ENCODE results near the gene MAD2L2. TPM values are rescaled to one million over a fixed set of nuclear protein-coding genes. Genes with fewer than 3 reads are reported as not detected.

Gene MAD2L2
- polyA plus RNA-seq, 12 donors = 15.8 to 39.8 (median 25.1) TPM; not detected in 1

DNA sequence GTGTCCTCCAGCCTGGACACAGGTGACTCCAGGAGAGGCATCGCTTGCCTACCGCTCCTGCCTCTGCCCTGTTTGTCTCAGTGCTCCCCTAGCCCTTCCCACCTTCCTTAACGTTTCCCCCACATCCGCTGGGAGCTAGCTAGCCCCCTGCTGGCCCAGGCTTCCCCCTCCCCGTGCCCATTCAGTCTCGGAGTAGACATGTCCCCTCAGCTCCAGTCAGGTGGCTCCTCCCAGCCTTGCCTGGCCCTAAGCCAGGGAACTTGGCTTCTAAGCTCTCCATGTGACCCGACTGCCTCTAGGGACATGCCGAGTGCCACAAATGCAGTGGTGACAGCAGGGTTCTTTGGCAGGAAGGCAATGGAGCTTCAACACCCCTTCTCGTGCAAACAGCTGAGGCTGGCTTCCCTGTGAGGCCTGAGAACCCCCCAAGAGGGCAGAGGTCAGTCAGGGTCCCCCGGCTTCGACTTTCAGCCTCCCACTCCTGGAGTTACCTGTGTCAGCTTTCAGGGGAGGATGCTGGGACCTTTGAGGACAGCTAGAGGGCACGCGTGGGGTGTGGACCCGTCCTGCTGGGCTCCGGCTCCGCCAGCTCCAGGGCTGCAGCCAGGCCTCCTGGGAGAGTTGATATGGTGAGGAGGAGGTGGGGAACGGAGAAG lies 26.8 kb upstream of the MAD2L2 start:
- no peak for DNase-seq

DNA sequence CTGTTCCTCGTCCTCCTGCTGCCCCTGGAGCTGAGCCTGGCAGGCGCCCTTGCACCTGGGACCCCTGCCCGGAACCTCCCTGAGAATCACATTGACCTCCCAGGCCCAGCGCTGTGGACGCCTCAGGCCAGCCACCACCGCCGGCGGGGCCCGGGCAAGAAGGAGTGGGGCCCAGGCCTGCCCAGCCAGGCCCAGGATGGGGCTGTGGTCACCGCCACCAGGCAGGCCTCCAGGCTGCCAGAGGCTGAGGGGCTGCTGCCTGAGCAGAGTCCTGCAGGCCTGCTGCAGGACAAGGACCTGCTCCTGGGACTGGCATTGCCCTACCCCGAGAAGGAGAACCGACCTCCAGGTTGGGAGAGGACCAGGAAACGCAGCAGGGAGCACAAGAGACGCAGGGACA lies 25.3 kb upstream of the MAD2L2 start:
- no peak for DNase-seq

DNA sequence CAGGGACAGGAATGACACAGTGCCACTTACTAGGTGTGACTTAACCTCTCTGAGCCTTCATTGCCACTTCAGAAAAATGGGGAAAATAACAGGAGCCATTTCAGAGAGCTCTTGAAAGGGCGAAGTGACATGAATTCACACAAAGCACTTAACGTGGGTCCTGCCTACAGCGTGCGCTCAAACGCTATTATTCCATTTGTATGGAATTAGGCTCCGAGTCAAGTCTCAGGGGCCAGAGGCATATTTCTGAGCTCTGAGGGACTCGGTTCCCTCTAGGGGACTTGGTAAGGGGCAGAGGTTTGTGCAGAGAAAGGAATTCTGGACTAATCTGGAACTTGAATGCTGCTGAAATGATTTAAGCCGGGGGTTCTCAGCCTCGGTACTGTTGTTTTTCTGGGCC lies 24.6 kb upstream of the MAD2L2 start:
- no peak for DNase-seq

DNA sequence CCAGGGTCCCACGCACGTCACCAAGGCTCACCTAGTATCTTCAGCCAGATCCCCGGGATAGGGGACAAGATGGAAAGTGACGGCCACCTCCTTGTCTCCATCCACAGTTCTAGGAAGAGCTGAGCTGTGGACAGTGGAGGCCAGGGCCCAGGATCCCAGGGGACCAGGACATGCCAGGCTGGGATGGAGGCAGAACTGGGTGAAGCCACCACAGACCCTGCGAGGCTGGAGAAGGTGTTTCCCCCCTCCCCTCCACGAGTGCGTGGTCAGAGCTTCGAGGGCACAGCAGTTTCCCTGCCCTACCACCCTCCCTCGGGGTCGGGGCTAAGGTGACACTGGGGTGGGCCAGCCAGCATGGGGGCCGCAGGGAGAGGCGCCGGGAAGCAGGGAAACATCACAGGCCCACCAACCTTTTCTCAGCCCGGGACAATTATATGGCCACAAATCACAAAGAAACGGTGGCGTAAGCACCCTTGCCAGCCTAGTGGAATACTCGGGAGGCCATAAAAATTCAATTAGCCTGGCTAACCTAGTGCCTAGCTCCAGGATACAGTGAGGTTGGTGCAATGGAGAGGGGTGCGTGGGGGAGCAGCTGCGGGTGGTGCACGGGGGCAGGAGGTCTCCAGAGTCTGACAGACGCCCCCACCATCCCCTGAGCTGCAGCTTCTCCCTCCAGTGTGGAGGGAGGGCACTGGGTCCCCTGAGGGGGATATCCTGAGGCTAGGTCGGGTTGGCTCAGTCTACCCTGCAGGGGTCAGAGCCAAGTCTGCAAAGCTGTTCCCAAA lies 23.9 kb upstream of the MAD2L2 start:
- no peak for DNase-seq

DNA sequence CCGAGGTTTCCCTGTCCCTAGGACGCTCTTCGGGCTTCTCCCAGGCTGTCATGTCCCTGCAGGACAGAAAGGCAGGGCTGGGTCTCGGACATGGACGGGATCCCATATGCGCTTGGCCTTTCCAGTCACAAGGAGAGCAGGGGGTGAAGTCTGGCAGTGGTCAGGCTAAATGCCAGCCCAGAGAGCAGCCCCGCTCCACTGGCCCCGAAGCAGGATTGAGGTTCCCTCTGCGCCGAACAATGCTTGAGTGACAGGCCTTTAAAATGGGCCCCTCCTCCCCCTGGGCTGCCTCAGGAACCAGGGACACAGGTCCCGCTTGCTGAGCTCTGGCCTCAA lies 23.2 kb upstream of the MAD2L2 start:
- no peak for DNase-seq

DNA sequence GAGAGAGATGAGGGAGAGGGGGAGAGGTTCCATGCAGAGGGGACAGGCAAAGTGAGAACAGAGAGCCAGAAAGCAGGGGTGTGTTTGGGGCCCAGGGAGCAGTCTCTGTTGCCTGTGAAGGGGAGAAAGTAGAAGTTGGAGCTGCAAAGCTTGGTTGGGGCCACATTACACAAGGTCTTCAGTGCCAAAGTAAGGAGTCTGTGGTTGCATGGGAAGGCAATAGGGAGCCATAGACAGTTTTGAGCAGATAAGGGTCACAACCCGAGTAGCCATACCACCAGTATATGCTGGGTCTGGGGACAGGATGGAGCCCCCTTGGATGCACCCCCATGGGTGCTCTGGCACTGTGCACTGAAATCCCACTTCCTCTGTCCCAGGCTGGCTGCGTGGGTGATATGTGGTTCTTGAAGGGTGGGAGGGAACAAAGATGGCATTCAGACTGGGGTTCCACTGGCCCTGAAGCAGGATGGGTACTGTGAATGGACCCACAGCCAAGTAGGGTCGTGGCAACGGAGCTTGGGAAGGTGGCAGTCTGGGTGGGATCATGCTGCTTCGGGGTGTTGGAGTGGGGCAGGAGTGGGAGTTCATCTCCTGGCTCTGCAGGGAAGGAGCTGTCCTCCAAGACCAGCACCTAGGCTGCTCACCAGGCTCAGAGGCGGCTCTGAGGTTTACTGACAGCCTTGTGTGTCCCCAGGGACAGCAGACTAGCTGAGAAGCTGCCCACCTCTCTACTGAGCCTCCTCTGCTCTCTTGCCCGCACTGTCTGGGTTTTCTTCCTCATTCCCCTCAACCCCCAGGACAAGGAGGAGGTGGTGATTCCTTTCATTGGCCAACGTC lies 22.6 kb upstream of the MAD2L2 start:
- DNase-seq = no peak

DNA sequence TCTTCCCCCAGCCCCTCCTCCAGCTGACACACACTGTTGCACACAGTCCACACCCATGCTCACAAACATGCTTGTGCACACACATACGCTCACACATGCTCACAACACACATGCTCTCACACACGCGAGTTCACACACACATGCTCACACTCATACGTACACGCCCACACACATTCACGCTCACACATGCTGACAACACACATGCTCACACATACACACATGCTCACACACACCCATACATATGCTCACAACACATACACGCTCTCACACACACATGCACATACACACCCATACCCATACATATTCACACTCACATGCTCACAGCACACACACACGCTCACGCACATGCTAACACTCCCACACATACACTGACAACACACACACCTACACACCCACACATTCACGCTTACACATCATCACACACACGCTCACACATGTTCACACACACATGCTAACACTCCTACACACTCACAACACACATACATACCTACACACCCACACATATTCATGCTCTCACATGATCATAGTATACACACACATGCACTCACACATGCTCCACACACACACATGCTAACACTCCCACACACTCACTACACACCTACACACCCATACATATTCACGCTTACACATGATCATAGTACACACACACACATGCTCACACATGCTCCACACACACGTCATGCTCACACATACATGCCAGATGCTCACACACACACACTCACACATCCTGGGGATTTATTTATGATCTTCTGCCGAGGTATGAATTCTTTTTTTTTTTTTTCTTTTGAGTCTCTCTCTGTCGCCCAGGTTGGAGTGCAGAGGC lies 21.2 kb upstream of the MAD2L2 start:
- no peak for DNase-seq

DNA sequence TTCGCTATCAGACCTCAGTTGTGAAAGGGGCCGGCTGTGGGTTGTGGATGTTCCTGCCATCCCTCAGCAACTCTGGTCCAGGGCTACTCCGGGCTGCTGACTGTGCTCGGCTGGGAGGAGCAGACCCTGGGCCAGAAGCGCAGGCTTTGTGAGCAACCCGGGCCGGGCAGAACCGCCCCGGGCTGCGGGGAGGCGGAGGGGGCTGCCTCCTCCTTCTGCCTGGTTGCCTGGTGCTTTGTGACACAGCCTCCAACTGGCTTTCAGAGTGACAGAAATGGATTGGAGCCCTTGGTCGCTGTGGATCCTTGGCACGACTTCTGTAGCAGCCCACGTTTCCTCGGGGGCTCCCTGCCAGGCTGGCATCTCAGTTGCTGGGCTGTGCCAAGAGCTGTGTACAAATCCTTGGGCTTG lies 20.6 kb upstream of the MAD2L2 start:
- no peak for DNase-seq

DNA sequence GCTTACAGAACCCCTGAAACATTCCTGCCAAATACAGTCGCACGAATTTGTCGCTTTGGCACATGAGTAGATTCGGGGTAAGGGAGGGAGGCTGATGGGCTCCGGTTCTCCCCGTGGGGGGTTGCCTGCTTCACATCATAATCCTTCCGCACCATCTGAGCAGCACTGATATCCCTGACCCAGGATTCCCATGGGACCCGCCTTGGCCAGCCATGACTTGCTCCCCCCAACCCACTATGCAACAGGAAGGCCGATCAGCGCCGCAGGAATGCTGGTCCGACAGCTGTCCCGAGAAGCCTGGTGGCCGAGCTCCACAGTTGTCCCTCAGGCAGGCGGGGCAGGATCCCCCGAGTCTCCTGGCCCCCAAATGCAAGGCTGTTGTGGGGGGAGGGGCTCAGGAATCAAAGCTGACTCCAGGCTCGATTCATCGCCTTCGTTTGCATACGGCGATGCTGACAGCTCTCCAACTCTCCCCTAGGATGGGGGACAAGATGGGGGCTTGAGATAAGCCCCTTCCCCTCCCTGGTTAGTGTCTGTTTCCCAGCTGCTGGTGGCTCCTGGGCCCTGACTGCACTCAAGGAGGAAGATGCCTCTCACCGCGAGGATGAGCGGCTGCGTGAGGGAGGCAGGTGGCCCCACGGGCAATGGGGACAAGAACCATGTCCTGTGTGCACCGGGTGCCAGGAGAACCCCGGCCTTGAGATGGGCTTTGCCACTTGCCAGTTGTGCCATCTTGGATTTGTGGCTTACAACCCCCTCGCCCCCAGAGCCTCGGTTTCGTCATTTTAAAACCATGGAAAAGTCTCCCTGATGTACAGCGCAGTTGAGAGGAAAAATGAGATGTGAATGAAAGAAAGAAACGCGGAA lies 19.9 kb upstream of the MAD2L2 start:
- DNase-seq = no peak

DNA sequence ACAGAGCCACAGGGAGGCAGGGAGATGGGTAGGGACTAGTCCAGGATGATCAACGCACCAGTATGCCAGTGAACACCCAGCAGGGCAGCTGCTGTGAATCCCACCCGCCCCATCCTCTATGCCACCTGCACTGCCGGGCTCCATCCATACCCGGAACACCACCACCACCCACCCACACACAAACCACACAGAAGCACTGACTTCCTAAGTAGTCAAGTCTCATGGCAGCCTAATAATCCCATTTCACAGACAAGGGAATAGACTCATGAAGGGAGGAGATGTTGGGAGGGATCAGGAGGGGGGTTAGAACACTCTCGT lies 16.9 kb upstream of the MAD2L2 start:
- DNase-seq = no peak

DNA sequence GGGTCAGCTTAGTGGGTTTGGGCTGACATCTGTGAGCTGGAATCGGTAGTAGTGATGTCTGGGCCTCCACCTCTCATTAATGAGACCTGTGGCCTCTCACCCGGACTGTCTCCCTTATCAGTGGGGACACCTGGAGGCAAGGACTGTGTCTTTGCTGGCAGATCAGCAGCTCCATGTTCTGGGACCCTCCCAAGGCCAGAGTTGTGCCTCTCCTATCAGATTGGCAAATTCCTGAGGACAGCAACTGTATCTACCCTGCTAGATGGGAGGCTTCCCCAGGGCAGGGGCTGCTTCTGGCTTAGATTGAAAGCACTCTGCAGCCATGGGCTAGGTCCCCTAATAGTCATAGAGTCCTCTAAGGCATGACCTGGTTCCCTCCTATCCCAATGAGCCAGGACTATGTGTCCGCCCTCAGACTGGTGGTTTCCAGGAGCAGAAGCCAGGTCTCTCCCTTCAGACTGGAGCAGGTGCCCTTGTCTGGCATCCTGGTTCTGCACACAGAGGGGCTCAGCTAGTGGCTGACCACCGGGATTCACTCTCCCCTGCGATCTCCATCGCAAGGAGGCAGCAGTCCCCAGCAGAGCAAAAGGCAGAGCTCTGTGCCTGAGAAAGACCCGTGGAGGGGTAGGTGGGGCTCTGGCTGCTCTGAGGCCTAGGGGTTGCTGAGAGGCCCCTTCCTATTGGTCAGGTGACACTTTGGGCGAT lies 16.4 kb upstream of the MAD2L2 start:
- DNase-seq = no peak

DNA sequence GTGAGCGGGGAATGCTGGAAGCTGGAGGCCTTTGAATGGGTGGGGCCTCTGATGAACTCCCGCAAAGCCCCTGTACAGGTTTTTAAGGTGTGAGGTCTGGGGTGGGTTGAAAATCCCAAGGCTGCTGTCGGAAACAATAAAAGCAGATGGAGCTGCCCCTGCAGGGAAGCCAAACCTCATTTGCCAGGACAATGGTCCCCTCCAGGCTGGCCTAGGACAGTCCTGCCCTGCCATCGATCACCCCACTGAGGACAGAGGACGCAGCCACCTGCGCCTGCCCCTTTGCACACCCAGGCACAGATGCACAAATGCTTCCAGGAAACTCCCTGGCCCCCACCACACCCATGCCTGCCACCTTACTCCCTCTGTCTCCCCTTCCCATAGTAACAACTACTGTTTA lies 14.9 kb upstream of the MAD2L2 start:
- no peak for DNase-seq

DNA sequence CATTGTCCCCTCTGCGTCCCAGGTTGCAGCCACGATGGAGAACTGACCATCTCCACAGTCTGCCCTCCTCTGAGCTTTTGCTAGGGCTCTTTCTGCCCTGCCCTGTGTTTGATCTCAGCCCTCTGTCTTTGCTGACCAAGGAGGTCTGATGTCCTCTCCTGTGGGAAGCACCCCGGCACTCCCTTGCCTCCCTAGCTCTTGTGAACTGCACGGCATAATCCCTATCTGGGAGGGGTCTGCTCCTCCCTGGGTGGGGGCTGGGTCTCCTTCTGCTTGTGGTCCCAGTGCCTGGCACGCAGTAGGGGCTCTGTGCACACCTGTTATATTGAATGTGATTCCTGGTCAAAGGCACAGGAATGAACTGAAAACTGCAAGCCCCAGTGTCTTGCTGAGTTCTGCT lies 13.0 kb upstream of the MAD2L2 start:
- no peak for DNase-seq

DNA sequence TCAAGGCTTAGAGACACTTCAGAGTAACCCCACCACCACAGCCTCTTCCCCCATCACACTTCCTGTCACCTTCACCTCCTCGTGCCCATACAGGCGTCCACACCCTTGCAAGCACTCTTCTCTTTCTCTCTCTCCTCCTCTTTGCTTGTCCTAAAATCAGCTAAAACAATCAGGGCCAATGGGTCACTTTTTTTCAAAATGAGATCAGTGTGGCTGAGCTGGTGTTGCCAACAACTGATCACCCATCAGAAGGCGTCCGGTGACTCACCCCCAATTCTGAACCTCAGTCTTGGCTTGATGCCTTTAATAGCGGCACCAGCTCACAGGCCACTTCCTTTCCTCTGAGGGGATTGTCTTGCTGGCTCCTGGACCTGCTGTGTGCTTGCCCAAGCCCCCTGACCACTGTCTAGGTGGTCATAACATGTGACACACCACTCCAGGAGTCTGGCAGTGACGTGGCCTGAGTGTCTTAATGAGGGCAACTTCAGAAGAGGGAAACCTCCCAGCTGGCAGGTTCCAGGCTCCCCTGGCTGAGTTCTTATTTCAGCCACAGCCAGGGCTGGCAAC lies 12.2 kb upstream of the MAD2L2 start:
- DNase-seq = no peak

DNA sequence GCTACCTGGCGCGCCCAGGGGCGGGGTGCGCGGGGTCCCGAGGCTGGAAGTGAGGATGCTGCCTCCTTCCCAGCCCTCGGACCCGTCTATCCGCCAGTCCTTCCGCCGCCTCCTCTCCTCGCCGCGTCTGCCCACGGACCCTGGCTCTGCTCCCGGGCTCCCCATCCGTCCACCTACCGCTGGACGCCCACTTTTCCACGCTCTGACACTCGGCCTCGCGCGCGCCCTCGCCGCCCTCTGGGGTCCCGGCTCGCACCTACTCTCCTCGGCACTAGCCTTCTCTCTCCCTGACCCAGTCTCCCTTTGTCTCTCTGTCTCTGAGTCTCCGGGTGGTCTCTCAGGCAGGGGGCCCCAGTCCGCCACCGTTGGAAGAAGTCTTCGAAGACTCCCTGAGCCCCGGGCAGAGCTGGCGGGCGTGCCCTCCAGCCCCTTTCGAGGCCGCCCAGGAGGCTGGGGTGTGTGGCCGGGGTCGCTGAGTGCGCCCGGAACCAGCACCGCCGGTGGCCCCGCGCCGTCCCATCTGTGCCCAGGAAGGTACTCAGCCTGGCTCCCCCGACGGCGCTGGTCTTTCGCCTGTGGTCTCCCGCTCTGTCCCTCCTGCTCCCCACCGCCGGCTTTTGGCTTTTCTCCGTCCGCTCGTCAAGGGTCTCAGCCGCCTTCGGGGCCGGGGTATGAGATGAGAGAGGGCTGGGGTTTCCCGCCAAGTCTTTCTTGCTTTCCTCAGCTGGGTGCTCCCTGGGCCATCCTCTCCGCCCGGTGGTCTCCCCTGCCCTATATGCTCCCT lies 11.2 kb upstream of the MAD2L2 start:
- DNase-seq = no peak

DNA sequence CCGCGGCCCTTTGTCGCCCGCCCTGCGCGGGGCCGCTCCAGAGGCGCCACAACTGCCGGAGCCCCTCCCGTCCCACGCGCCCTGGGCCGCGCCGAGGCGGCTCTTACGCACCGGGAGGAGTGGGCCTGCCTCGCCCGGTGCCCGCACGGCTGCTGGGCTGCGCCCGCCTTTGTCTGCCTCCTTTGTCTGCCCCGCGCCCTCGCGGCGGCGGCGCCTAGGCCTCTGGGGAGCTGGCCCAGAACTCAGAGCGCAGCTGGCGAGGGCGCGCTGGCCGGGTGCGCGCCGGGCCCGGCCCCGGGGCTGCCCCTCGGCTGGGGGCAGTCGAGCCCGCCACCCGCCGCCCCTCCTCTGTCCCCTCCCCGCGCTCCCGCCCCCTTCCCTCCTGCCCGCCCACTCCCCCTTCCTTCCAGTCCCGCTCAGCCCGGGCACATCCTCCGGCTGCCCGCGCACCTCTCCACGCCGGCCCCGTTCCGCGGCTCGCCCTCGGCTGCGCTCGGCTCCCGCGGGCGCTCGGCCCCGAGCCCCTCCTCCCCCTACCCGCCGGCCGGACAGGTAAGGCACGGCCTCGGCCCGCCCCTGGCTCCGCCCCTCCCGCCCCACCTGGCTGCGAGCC lies 10.5 kb upstream of the MAD2L2 start, which contains the start of gene DRAXIN:
DRAXIN (plus strand) TSS at position 409 of the 613 bp plus-strand sequence. CDS start 14,549 bp downstream, outside the sequence.
- no peak for DNase-seq

DNA sequence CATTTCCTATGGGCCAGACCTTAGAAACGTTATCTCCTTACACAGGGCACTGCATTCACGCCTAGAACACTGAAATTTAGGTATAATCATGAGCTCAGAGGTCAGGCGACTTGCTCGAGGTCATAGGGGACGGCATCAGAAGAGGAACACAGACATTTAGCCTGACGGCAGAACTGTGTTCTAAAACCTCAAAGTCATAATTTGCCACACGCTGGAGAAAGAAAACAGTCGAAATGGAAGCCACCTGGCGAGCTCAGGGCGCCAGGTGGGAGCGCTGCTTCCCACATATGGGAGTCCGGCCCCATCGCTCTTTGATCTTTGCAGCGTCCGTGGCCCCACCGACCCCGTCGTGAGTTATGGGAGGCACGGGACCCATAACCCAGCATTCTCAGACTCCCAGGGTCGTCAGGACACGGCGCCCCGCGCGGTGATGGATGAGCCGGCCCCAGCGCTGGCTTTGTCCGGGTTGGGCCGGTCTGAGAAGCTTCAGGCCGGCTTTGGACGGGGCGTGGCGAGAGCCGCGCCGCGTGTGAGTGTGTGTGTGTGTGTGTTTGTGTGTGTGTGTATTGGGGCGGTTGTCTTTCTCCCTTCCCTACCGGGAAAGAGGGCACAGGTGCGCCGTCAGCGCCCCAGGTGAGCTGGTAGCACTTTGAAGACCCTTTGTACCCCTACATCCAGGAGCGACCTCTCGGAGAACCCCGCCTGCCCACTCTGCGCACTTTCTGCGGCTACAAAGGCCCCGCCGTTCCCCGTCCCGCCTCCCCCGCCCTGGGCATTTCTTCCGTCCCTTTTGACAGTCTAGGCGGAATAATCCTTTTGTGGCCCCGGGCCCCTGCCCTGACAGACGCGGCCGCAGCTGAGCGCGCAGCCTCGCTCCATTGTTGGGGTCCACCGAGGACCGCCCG lies 9.7 kb upstream of the MAD2L2 start:
- DNase-seq = no peak

DNA sequence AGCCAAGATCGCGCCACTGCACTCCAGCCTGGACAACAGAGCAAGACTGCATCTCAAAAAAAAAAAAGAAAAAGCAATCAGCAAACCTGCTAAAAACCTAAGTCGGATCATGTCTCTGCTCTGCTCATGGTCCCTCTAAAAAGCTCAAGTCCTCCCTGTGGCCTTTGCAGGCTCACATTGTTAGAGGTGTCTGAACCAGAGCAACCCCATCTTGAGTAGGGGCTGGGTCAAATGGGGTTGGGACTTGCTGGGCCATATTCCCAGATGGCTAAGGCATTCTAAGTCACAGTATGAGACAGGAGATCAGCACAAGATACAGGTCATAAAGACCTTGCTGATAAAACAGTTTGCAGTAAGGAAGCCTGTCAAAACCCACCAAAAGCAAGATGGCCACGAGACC lies 7.6 kb upstream of the MAD2L2 start:
- no peak for DNase-seq
